ENCODE data around the gene PRKN. TPM values are rescaled to one million over a fixed set of nuclear protein-coding genes. Genes with fewer than 3 reads are reported as not detected.
"Not testable (repeated sequence)": the region's sequence is repeated elsewhere in the genome, so short reads cannot be mapped to it uniquely, and the experiment has no call there.

Gene PRKN
- total and polyA plus RNA-seq, 8 donors: 0.82 to 7.2 (median 2.9) TPM

DNA sequence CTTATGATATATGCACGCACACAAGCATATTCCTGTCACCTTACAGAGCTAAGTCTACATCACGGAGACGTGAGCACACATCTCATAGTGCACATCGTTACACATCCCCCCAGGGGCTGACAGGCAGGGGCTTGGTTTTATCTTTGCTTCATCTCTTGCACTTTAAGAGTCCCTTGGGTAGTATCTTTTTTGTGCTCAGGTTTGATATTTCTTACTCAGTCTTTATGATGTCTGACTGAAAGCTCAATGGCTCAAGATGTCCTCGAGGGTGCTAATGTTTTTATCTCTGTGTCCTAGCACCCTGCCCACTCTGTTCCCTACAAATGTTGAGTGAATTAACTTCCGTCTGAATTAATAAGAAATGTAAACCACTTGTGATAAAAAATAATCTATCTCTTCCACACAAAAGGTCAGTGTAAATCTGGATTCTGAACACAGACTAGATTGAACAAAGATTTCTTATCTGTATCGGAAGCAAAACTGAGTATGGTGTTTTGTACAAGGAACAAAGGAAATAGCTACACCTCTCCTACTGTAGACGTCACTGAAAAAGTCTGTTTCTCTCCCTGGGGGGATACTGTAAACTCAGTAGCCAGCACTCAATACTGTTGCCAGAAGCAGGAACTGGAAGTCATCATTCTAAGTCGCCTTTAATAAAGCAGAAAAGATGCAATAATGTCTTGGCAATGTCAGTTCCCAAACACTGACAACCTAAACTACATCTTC is 195.1 kb downstream of the PRKN start:
- FAIRE-seq: no peak
- WGBS, 2 donors: 73 to 83% methylated on average over 9 of the region's 9 CpGs
- DNase-seq: no peak

DNA sequence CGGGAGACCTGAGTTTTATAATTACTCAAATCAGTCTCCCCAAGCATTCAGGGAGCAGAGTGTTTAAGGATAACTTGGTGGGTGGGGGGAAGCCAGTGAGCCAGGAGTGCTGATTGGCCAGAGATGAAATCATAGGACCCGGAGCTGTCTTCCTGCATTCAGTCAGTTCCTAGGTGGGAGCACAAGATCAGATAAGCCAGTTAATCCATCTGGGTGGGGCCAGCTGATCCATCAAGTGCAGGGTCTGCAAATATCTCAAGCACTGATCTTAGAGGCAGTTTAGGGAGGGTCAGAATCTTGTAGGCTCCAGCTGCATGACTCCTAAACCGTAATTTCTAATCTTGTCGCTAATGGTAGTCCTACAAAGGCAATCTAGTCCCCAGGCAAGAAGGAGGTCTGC is 196.2 kb downstream of the PRKN start:
- ATAC-seq; FAIRE-seq; DNase-seq; H3K4me1 ChIP-seq; H3K27ac ChIP-seq; H3K9me3 ChIP-seq; H3K4me3 ChIP-seq; H3K27me3 ChIP-seq; intact Hi-C loops (cut with DNase I); H3K36me3 ChIP-seq: not testable (repeated sequence)
- 92 to 96% methylated on average over 4 of the region's 4 CpGs for WGBS, 2 donors

More for the DNA sequence above, 195.1 kb downstream of the PRKN start:
- H3K4me1 ChIP-seq: no peaks in the 10 kb centered on the region
- no peak overlapping the region for H3K27ac ChIP-seq
- no peaks in the 10 kb centered on the region for H3K9me3 ChIP-seq
- no peak overlapping the region for H3K4me3 ChIP-seq
- ATAC-seq: no peak
- no peaks in the 10 kb centered on the region for H3K36me3 ChIP-seq
- intact Hi-C loops (cut with DNase I): no loop called here
- no peaks in the 10 kb centered on the region for H3K27me3 ChIP-seq
- TF ChIP-seq, protein P1, sequence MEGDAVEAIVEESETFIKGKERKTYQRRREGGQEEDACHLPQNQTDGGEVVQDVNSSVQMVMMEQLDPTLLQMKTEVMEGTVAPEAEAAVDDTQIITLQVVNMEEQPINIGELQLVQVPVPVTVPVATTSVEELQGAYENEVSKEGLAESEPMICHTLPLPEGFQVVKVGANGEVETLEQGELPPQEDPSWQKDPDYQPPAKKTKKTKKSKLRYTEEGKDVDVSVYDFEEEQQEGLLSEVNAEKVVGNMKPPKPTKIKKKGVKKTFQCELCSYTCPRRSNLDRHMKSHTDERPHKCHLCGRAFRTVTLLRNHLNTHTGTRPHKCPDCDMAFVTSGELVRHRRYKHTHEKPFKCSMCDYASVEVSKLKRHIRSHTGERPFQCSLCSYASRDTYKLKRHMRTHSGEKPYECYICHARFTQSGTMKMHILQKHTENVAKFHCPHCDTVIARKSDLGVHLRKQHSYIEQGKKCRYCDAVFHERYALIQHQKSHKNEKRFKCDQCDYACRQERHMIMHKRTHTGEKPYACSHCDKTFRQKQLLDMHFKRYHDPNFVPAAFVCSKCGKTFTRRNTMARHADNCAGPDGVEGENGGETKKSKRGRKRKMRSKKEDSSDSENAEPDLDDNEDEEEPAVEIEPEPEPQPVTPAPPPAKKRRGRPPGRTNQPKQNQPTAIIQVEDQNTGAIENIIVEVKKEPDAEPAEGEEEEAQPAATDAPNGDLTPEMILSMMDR (IDR thresholded peaks at IDR 0.05): no peak

DNA sequence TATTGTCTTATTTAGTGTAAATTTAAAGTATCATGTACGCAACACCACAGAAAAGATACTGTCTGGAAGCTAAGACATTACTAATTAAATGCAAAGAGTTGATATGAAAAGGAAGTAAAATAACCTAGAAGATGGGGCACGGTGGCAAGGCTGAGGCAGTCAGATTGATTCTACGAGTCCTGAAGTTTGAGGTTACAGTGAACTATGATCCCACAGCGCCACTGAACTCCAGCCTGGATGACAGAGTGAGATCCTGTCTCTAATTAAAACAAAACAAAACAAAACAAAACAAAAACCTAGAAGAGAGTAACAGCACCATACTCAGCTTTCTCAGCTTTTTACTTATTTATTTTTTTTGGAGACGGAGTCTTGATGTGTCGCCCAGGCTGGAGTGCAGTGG is 199.0 kb downstream of the PRKN start:
- H3K9me3 ChIP-seq: no peaks in the 10 kb centered on the region
- ATAC-seq: no peak
- FAIRE-seq: no peak
- WGBS, 2 donors: 76 to 83% methylated on average over 6 of the region's 6 CpGs
- no peak overlapping the region for H3K27ac ChIP-seq
- no peak overlapping the region for H3K4me3 ChIP-seq
- no peak for DNase-seq
- TF ChIP-seq, protein P1 (IDR thresholded peaks at IDR 0.05): no peak
- H3K36me3 ChIP-seq: no peaks in the 10 kb centered on the region
- intact Hi-C loops (cut with DNase I): no loop called here
- no peaks in the 10 kb centered on the region for H3K27me3 ChIP-seq
- H3K4me1 ChIP-seq: no peaks in the 10 kb centered on the region

DNA sequence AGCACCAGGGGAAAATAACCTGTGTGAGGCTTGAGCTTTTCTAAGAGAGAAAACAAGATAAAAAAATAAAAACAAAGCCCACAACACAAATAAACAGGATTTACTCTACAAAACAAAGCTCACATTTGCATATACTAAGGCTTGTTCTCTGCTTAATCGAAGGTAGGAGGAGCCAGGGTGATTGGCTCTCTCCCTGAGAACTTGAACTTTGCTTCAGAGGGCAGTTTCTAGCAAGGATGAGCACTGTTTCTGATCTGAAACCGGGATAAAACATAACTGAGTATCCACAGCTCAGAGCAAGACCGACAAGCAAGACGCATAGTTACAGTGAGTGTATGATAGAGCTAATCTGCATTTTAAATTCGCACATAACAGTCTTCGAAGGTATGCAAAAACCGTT is 200.6 kb downstream of the PRKN start:
- intact Hi-C loops (cut with DNase I): no loop called here
- TF ChIP-seq, protein P1 (IDR thresholded peaks at IDR 0.05): no peak
- H3K27ac ChIP-seq: no peak overlapping the region
- no peak for ATAC-seq
- H3K36me3 ChIP-seq: no peaks in the 10 kb centered on the region
- DNase-seq: no peak
- no peaks in the 10 kb centered on the region for H3K27me3 ChIP-seq
- no peak overlapping the region for H3K4me3 ChIP-seq
- FAIRE-seq: no peak
- no peaks in the 10 kb centered on the region for H3K4me1 ChIP-seq
- peaks cover 0 to under 1% (median 0%) of the 10 kb centered on the region in 4 donors for H3K9me3 ChIP-seq
- WGBS, 2 donors: 81 to 85% methylated on average over 7 of the region's 7 CpGs

DNA sequence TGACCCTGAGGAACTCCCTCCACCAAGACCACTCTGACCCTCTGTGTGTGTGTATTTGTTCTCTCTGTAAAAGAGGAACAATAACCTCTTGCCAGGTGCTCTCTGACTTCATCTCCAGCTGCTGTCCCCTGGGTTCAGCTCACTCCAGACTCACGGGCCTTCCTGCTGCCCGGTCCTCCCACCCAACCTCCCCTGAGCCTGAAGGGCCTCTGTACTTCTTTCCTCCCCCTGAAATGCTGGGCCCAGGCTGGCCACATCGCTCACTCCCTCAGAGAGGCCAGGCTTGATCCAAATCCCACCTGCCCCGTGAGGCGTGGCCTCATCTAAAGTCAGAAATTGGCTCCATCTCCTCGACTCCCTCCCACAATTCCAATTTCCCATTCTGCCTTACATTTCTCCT is 202.4 kb downstream of the PRKN start:
- 93% methylated on average over 6 of the region's 6 CpGs for WGBS, 2 donors
- H3K9me3 ChIP-seq: peaks cover 0 to 6% (median 0%) of the 10 kb centered on the region in 4 donors
- H3K27me3 ChIP-seq: no peaks in the 10 kb centered on the region
- H3K4me1 ChIP-seq: no peaks in the 10 kb centered on the region
- H3K4me3 ChIP-seq: no peak overlapping the region
- no peak for ATAC-seq
- no peak for DNase-seq
- H3K36me3 ChIP-seq: no peaks in the 10 kb centered on the region
- TF ChIP-seq, protein P1 (IDR thresholded peaks at IDR 0.05): no peak
- intact Hi-C loops (cut with DNase I): no loop called here
- no peak overlapping the region for H3K27ac ChIP-seq
- FAIRE-seq: no peak

Data from pancreas (tissue), 10 donors.